Epidermal melanocyte (primary cell): ENCODE data around the gene STOML1.
"Not testable (repeated sequence)": the region's sequence is repeated elsewhere in the genome, so short reads cannot be mapped to it uniquely, and the experiment has no call there.

Source experiments
- DNase-seq: peaks from one replicate; pipeline ENCODE4 v3.0.0; 2011; ENCODE audit warnings: low spot score; ENCODE audit not compliant: insufficient read length

Gene STOML1

GRCh38 chr15:73987681-73988444 is 4.2 kb downstream of the STOML1 start:
- DNase-seq = no peak

- no peak for DNase-seq
These were observed 4.8 kb downstream of the STOML1 start for GRCh38 chr15:73987250-73987649.

- DNase-seq = no peak
These were observed 5.4 kb downstream of the STOML1 start for GRCh38 chr15:73986776-73987056.

GRCh38 chr15:73986055-73986775 is 5.9 kb downstream of the STOML1 start:
- no peak for DNase-seq

- DNase-seq = no peak
These were observed 6.8 kb downstream of the STOML1 start for GRCh38 chr15:73985101-73985873.

GRCh38 chr15:73984208-73984979 is 7.7 kb downstream of the STOML1 start:
- no peak for DNase-seq

- no peak for DNase-seq
These were observed 8.3 kb downstream of the STOML1 start for GRCh38 chr15:73983773-73984172.

GRCh38 chr15:73983211-73983727 is 8.8 kb downstream of the STOML1 start:
- no peak for DNase-seq

- DNase-seq = no peak
These were observed 9.7 kb downstream of the STOML1 start for GRCh38 chr15:73982222-73982962.

- DNase-seq = no peak
These were observed 10.3 kb downstream of the STOML1 start for GRCh38 chr15:73981761-73982221.

- no peak for DNase-seq
These were observed 12.5 kb downstream of the STOML1 start for GRCh38 chr15:73979636-73980035.

- DNase-seq = no peak
These were observed 13.2 kb downstream of the STOML1 start for GRCh38 chr15:73978896-73979295.

GRCh38 chr15:73975440-73976125 is 16.5 kb downstream of the STOML1 start:
- DNase-seq = not testable (repeated sequence)

- not testable (repeated sequence) for DNase-seq
These were observed 18.4 kb downstream of the STOML1 start for GRCh38 chr15:73973683-73974200.

GRCh38 chr15:73972984-73973682 is 19.0 kb downstream of the STOML1 start:
- peak; percentile 65 for DNase-seq

GRCh38 chr15:73969151-73969759 is 22.8 kb downstream of the STOML1 start:
- no peak for DNase-seq

- no peak for DNase-seq
These were observed 23.6 kb downstream of the STOML1 start for GRCh38 chr15:73968461-73968860.

- peak; percentile 73 for DNase-seq
These were observed 26.4 kb downstream of the STOML1 start for GRCh38 chr15:73965758-73966113.
